Transverse colon (tissue), 4 donors: ENCODE data around the gene RAMAC. TPM values are rescaled to one million over a fixed set of nuclear protein-coding genes. Genes with fewer than 3 reads are reported as not detected.

Source experiments
- DNase-seq: peaks from one replicate; pipeline ENCODE4 v3.0.0-alpha.2; 2019
- H3K27ac ChIP-seq, 4 donors: fragments of 200-600 bp; sonication (generic); 2 replicates each; pipeline ENCODE4 v1.5.1; 2016 to 2018; ENCODE audit warnings: inconsistent platforms in 4 of 4
- H3K27me3 ChIP-seq: fragments of 200-600 bp; sonication (generic); 2 replicates; pipeline ENCODE4 v1.5.1; 2017; ENCODE audit warnings: inconsistent platforms
- H3K36me3 ChIP-seq, 4 donors: fragments of 200-600 bp; sonication (generic); 2 replicates each; pipeline ENCODE4 v1.5.1; 2017 to 2019; ENCODE audit warnings: inconsistent platforms in 4 of 4
- H3K4me1 ChIP-seq, 4 donors: fragments of 200-600 bp; sonication (generic); 2 replicates each; pipeline ENCODE4 v1.5.1; 2017 to 2020; ENCODE audit warnings: inconsistent platforms in 4 of 4
- H3K4me3 ChIP-seq, 4 donors: fragments of 200-600 bp; sonication (generic); 1 replicate in 1 of 4; 2 replicates in 3 of 4; pipeline versions ENCODE4 v1.5.1 to v1.6.1; 2017 to 2019; ENCODE audit warnings: inconsistent platforms in 4 of 4
- H3K9me3 ChIP-seq, 2 donors: fragments of 200-600 bp; sonication (generic); 2 replicates each; pipeline ENCODE4 v1.5.1; 2017 to 2019; ENCODE audit warnings: inconsistent platforms in 2 of 2
- CTCF ChIP-seq, 5 experiments: fragments of 200-600 bp in 3 of 5; fragments of 450-650 bp in 2 of 5; sonication (generic) in 3 of 5; IDR thresholded peaks; 1 replicate in 2 of 5; 2 replicates in 3 of 5; pipeline ENCODE4 v1.5.1; 2016 to 2017; ENCODE audit warnings: antibody characterized with exemption in 5 of 5, inconsistent platforms in 3 of 5, mild to moderate bottlenecking in 2 of 5, moderate library complexity in 1 of 5
- EP300 ChIP-seq: sonication (generic); formaldehyde crosslinking; IDR thresholded peaks from one replicate; pipeline ENCODE4 v1.6.1; 2017; ENCODE audit warnings: antibody characterized with exemption, low read depth
- POLR2A ChIP-seq: fragments of 450-650 bp; IDR thresholded peaks from one replicate; pipeline ENCODE4 v1.6.1; 2016; ENCODE audit warnings: antibody characterized with exemption, mild to moderate bottlenecking, moderate library complexity
- POLR2AphosphoS5 ChIP-seq, 3 donors: sonication (generic); formaldehyde crosslinking; IDR thresholded peaks; one replicate each; pipeline ENCODE4 v1.6.1; 2016; ENCODE audit warnings: antibody characterized with exemption in 3 of 3
- WGBS, 2 donors: methylation state at CpG; one replicate each; pipeline ENCODE4 v1.1.5; 2018; ENCODE audit warnings: low coverage in 1 of 2; 5-methylcytosine and 5-hydroxymethylcytosine counted together
- in situ Hi-C, 4 donors: fragments of 200-750 bp; cut with MboI; loops; one replicate each; pipeline versions ENCODE4 v1.15.0 to v1.15.1; 2017; ENCODE audit warnings: low sequenced_read_pairs in 3 of 4, low pct_ligation_motif_present in 1 of 4, low pct_unique_long_range_greater_than_20kb in 1 of 4
- intact Hi-C: fragments of 100-400 bp; cut with DNase I; formaldehyde crosslinking; loops from one replicate; pipeline ENCODE4 v1.15.1; 2023; ENCODE audit warnings: low total_unique reads
- total RNA-seq, 4 donors: library from RNA; depleted of rRNA; stranded (reverse); fragments of >200 nt; gene quantifications; one replicate each; pipeline ENCODE4 v1.1.0, GENCODE V29; 2016

Gene RAMAC
- total RNA-seq, 4 donors from 2014 or later, result 2.6 to 16.8 (median 10.6) TPM

GRCh38 chr15:82951472-82952157 is 34.4 kb upstream of the RAMAC start:
- Histone ChIP-seq H3K27me3 (peaks cover 36% of the 10 kb centered on the region), H3K9me3 (no peaks in the 10 kb centered on the region), H3K4me1 (peaks cover 0 to 12% (median 6%) of the 10 kb centered on the region in 4 donors), H3K36me3 (no peaks in the 10 kb centered on the region), H3K4me3 (peak overlapping the region; percentile 29 to 65 (median 44)), H3K27ac (peak overlapping the region; percentile 38 to 48 (median 42))
- intact Hi-C loops (no loop called here), in situ Hi-C loops (loop anchor here in 1 of 4 donors (25.0 kb wide), 1 partner anchor 89 kb away; no protein-coding TSS in a partner anchor)
- DNase-seq, result no peak
- TF ChIP-seq EP300, result no peak
- WGBS, 2 donors, result 46% methylated on average over 13 of the region's 13 CpGs; no CpG with 5 or more reads in 1 of the 2 donors

GRCh38 chr15:82952158-82953081 is 33.6 kb upstream of the RAMAC start, which contains the start of gene HOMER2:
HOMER2 (minus strand) TSS chr15:82952720; CDS start chr15:82952535, 185 bp downstream.
- no peaks in the 10 kb centered on the region for H3K9me3 ChIP-seq
- H3K27me3 ChIP-seq, result peaks cover 36% of the 10 kb centered on the region
- in situ Hi-C loops, result loop anchor here in 1 of 4 donors (25.0 kb wide), 1 partner anchor 90 kb away; no protein-coding TSS in a partner anchor
- TF ChIP-seq EP300, result no peak
- no peak for TF ChIP-seq CTCF (IDR thresholded peaks at IDR 0.05)
- no peak for TF ChIP-seq POLR2A
- no peak for TF ChIP-seq POLR2AphosphoS5 (IDR thresholded peaks at IDR 0.05)
- whole genome bisulfite sequencing, 2 donors, result 3% methylated on average over 90 of the region's 119 CpGs; no CpG with 5 or more reads in 1 of the 2 donors
- intact Hi-C loops, result no loop called here
- peaks cover 0 to 12% (median 6%) of the 10 kb centered on the region in 4 donors for H3K4me1 ChIP-seq
- DNase-seq, result peak; percentile 15
- peak within 1 kb of the TSS; percentile 29 to 65 (median 44) for H3K4me3 ChIP-seq
- no peaks in the 10 kb centered on the region for H3K36me3 ChIP-seq
- peak within 1 kb of the TSS; percentile 38 to 48 (median 42) for H3K27ac ChIP-seq

GRCh38 chr15:82958638-82959037 is 27.4 kb upstream of the RAMAC start:
- Histone ChIP-seq H3K27ac (no peak overlapping the region), H3K9me3 (no peaks in the 10 kb centered on the region), H3K4me1 (no peaks in the 10 kb centered on the region), H3K27me3 (no peaks in the 10 kb centered on the region), H3K36me3 (no peaks in the 10 kb centered on the region), H3K4me3 (no peak overlapping the region)
- in situ Hi-C loops (loop anchor here in 1 of 4 donors (25.0 kb wide), 1 partner anchor 96 kb away; no protein-coding TSS in a partner anchor), intact Hi-C loops (no loop called here)
- no peak for TF ChIP-seq CTCF (IDR thresholded peaks at IDR 0.05)
- no peak for TF ChIP-seq POLR2A
- no peak for TF ChIP-seq EP300
- TF ChIP-seq POLR2AphosphoS5 (IDR thresholded peaks at IDR 0.05), result no peak
- WGBS, 2 donors, result 20 to 69% methylated on average over 1 of the region's 1 CpG
- no peak for DNase-seq

GRCh38 chr15:82959423-82959822 is 26.6 kb upstream of the RAMAC start:
- WGBS, 2 donors, result 96 to 100% methylated on average over 1 to 5 of the region's 5 CpGs
- Histone ChIP-seq H3K27me3 (no peaks in the 10 kb centered on the region), H3K27ac (no peak overlapping the region), H3K9me3 (no peaks in the 10 kb centered on the region), H3K4me1 (no peaks in the 10 kb centered on the region), H3K36me3 (no peaks in the 10 kb centered on the region), H3K4me3 (no peak overlapping the region)
- intact Hi-C loops, result no loop called here
- TF ChIP-seq EP300, result no peak
- TF ChIP-seq POLR2AphosphoS5 (IDR thresholded peaks at IDR 0.05), result no peak
- TF ChIP-seq POLR2A, result no peak
- TF ChIP-seq CTCF (IDR thresholded peaks at IDR 0.05), result no peak
- in situ Hi-C loops, result loop anchor here in 1 of 4 donors (25.0 kb wide), 1 partner anchor 97 kb away; no protein-coding TSS in a partner anchor
- DNase-seq, result no peak
